HG02885 (cell line): ENCODE measurements around the gene LRP1.

Source experiments
- ATAC-seq: cut with Tn5 transposase; IDR thresholded peaks from one replicate; pipeline ENCODE4 v1.9.1; 2021; ENCODE audit warnings: mild to moderate bottlenecking; ENCODE audit not compliant: unreplicated experiment, poor library complexity

LRP1 gene

GRCh38 chr12:57216921-57217879 is 88.9 kb downstream of the LRP1 start:
- ATAC-seq, result no peak

- ATAC-seq, result no peak
Observed at GRCh38 chr12:57218030-57218853, 90.0 kb downstream of the LRP1 start.

DNA sequence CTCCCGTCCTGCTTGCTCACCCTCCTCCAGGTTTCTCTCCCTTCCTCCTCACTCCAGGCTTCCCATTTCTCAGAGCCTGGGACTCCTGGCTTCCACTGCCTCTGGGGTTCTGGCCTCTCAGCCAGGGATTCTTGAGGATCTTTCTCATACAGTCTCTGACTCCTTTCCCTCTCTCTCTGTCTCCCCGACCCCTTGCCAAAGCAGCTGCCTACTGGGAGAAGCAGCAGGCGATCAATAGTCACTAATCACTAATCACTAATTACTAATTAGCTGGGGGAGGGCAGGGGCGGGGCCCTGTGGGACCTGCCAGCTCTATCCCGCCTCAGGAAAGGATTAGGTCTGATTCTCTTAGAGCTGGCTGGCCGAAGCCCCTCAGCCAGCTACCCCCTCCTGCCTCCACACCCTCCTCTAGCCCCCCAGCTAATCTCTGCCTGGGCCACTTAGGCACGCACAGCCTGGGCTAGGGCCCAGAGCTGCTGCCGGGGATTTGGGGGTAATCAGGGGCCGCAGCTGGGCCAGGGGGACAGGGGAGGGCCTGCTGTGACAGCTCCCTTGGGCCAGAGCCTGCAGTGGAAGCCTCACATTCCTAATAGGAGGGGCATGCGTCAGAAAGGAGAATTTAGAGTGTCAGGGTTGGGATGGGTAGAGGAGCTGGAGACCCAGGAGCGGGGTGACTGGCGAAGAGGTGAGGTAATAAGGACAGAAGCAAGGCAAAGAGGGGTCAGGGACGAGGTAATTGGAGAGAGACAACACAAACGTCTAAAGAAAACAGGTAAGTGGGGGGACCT is 91.1 kb downstream of the LRP1 start:
- ATAC-seq, result no peak

DNA sequence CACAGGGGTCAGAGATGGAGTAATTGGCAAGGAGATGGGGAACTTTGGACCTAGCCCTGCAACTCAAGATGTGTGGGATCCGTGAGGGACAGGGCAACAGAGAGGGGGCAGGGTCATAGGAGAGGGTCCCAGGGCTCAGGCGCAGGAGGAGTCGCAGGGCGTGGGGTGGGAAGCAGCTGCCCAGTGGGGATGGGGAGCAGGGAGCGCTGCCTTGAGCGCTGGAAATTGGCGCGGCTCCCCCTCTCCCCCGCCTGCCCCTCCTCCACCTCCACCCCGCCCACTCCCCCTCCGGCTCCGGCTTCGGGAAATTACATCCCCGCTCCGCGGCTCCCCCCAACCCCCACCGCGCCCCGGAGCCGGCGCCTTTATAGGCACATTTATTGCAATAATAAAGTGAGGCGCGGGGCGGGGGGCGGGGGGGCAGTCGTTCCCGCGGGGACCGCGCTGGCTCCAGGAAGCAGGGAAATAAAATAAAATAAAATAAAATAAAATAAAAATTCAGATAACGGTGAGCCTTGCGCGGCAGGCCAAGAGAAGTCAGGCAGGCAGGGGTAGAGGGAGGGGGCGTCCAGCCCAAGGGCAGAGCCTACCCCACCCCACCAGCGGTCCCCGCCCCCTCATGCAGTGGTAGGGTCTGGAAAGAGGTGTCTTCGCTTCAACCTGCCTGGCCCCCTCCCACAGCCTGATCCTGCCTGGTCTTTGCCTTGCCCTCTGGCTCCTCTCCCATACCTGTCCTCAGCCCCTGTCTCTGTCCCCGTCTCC is 91.9 kb downstream of the LRP1 start:
- ATAC-seq, result no peak

DNA sequence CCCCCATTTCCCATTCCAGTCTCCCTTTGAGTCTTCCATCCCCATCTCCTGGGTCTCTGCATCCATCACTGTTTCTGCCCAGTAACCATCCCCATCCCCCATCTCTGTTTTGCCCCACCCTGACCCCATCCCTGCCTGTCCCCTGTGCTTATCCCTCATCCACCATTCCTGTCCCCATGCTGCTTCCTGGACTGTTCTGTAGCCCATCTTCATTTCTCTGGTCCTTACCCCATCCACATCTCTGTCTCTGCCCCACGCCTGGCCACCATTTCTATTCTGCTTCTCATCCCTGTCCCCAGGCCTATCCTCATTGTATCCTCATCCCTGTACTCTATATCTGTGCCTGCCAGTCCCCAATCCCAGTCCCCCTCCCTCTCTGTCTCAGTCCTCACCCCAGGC is 92.5 kb downstream of the LRP1 start:
- no peak for ATAC-seq

DNA sequence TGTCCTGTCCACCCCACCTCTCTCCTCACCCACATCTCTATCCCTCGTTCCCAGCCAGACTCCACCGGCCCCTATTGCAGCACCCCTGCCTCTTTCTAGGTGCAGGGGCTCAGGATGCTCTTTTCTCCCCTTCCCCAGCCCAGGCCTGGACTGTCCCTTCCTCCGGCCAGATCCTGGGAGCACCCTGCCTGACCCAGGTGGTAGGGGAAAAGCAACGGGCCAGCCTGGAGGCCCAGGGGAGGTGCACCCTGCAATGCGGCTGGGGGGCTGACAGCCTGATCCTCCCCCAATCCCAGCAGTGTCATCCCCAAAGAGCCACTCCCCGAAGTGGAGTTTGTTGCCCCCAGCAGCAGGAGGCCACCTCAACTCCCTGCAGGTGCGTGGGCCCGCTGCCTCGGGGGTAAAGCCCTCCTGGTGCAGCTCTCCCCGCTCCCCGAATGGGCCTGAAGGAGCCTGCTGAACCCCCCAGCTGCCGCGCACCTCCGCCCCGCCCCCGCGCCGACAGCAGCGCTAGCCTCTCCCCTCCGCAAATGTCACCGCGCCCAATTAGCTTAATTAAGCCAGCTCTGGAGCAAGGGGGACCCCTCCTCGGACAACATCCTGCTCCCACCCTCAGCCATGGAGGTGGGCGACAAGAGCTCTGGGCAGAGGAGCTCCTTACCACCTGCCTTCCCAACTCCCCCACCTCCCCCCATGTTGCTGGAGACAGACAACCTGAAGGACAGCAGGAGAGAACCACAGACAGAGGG is 93.1 kb downstream of the LRP1 start:
- ATAC-seq, result no peak

- no peak for ATAC-seq
Observed at GRCh38 chr12:57222286-57223190, 94.3 kb downstream of the LRP1 start.

GRCh38 chr12:57223191-57224165 is 95.2 kb downstream of the LRP1 start:
- ATAC-seq, result no peak

- ATAC-seq, result no peak
Observed at GRCh38 chr12:57224278-57224972, 96.1 kb downstream of the LRP1 start.

GRCh38 chr12:57224973-57225679 is 96.8 kb downstream of the LRP1 start:
- no peak for ATAC-seq

- no peak for ATAC-seq
Observed at GRCh38 chr12:57225680-57226210, 97.5 kb downstream of the LRP1 start.

DNA sequence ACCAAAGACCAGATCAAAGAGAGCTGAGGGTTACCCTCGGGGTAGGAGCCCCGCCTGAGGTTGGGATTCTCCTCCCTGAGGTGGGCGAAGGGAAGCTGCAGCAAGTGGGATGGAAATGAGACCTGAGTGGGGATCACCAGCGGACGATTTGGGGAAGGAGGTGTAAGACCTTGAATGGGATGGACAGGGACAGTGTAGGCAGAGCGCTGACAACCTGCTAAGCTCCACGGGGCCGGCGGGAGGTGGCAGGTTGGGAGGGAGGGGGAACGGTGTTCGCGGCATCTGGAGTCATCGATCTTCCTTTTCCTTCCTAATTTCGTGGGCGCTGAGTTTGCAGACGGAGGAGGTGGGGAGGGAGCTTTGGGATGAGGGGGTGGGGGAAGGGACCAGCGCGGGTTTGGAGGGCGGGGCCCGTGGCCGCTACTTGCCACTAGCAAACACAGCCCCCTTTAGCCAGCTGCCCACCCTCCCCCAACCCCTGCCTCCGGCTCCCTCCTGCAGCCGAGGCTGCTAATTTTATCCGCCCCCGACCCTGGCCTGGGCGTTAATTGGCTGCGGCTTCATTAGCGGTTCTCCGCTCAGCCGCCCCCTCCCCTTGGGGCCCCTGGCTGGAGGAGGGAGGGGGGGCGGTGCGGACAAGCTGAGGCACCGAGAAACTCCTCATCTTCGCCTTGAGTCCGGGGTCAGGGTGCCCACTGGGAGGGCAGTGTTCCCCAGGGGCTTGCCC is 98.5 kb downstream of the LRP1 start:
- no peak for ATAC-seq

- ATAC-seq, result no peak
Observed at GRCh38 chr12:57227315-57228115, 99.2 kb downstream of the LRP1 start.

GRCh38 chr12:57229046-57229633 is 100.9 kb downstream of the LRP1 start:
- ATAC-seq, result peak; percentile 11
